Common myeloid progenitor, CD34-positive (primary cell): ENCODE data around the gene VWA2.

Experiments
- CTCF ChIA-PET: fragments of 350-600 bp; sonication (Branson Sonifier 250); formaldehyde crosslinking; loops from one replicate; lab custom pipeline; 2021; ENCODE audit warnings: antibody characterized with exemption; lab: Charles Lee
- POLR2A ChIA-PET: fragments of 350-600 bp; sonication (Branson Sonifier 250); formaldehyde crosslinking; loops from one replicate; lab custom pipeline; 2021; ENCODE audit warnings: antibody characterized with exemption; lab: Charles Lee
- DNase-seq, 3 donors: peaks; one replicate each; pipeline versions ENCODE4 v3.0.0 to v3.0.0-alpha.2; 2013
- H3K27ac ChIP-seq, 2 experiments: 1 replicate in 1 of 2; 2 replicates in 1 of 2; pipeline ENCODE4 v1.7.0; 2013; ENCODE audit warnings: inconsistent platforms in 2 of 2, low read length in 2 of 2, mild to moderate bottlenecking in 2 of 2, low read depth in 1 of 2, moderate library complexity in 1 of 2; ENCODE audit not compliant: severe bottlenecking in 2 of 2, insufficient read depth in 1 of 2, poor library complexity in 1 of 2
- H3K27me3 ChIP-seq, 5 experiments: replicated peaks in 2 of 5; 1 replicate in 3 of 5; 2 replicates in 2 of 5; pipeline versions ENCODE4 v1.6.1 to v1.7.0; 2013; ENCODE audit warnings: low read length in 4 of 5, mild to moderate bottlenecking in 2 of 5, moderate library complexity in 2 of 5, inconsistent platforms in 1 of 5; ENCODE audit not compliant: insufficient read depth in 5 of 5, control insufficient read depth in 4 of 5
- H3K36me3 ChIP-seq, 4 experiments: 1 replicate in 2 of 4; 2 replicates in 2 of 4; pipeline versions ENCODE4 v1.6.1 to v1.7.0; 2013; ENCODE audit warnings: low read length in 3 of 4, control low read depth in 1 of 4, mild to moderate bottlenecking in 1 of 4; ENCODE audit not compliant: control insufficient read depth in 4 of 4, insufficient read depth in 4 of 4
- H3K4me1 ChIP-seq, 4 experiments: 1 replicate in 3 of 4; 2 replicates in 1 of 4; pipeline versions ENCODE4 v1.6.1 to v1.7.1; 2013; ENCODE audit warnings: low read length in 3 of 4, mild to moderate bottlenecking in 3 of 4, control low read depth in 1 of 4, inconsistent platforms in 1 of 4, moderate library complexity in 1 of 4; ENCODE audit not compliant: control insufficient read depth in 4 of 4, insufficient read depth in 4 of 4; ENCODE audit errors: control extremely low read depth in 1 of 4
- H3K4me3 ChIP-seq, 7 experiments: 1 replicate in 4 of 7; 2 replicates in 3 of 7; pipeline versions ENCODE4 v1.5.1 to v1.7.0; 2013; ENCODE audit warnings: mild to moderate bottlenecking in 7 of 7, low read length in 6 of 7, moderate library complexity in 6 of 7, inconsistent platforms in 2 of 7, low read depth in 2 of 7, control low read depth in 1 of 7; ENCODE audit not compliant: insufficient read depth in 4 of 7, control insufficient read depth in 1 of 7; ENCODE audit errors: extremely low read depth in 1 of 7
- H3K9me3 ChIP-seq, 5 experiments: 1 replicate in 4 of 5; 2 replicates in 1 of 5; pipeline versions ENCODE4 v1.6.1 to v1.7.1; 2013; ENCODE audit warnings: low read length in 4 of 5, mild to moderate bottlenecking in 2 of 5, inconsistent platforms in 1 of 5, low read depth in 1 of 5, moderate library complexity in 1 of 5; ENCODE audit not compliant: control insufficient read depth in 4 of 5, insufficient read depth in 2 of 5; ENCODE audit errors: control extremely low read depth in 1 of 5
- WGBS: methylation state at CpG from one replicate; pipeline ENCODE4 v1.1.5; 2013; ENCODE audit not compliant: insufficient coverage; 5-methylcytosine and 5-hydroxymethylcytosine counted together

VWA2 gene

DNA sequence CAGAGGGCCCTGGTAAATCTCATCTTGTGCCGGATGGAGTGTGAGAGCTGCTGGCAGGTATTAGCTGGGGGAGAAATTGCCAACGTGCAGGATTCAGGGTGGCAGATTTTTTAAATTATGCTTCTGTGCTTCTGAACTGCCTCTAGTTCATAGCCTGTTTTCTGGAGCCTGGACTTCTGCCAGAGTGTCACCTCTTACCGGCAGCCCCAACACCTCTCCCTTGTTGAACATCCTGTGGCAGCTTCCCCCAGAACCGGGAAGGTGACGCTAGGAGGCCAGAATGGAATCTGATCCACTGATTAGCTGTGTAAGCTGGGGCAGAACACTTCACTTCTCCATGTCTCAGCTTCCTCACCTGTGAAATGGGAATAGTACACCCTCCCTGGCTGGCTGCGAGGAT is 5.1 kb downstream of the VWA2 start:
- no peaks in the 10 kb centered on the region for H3K36me3 ChIP-seq
- no peaks in the 10 kb centered on the region for H3K9me3 ChIP-seq
- H3K27me3 ChIP-seq: peaks cover 0 to 40% (median 20%) of the 10 kb centered on the region in 5 experiments
- H3K27ac ChIP-seq: no peak overlapping the region
- POLR2A ChIA-PET: interaction anchor here (0.6 kb wide), 1 partner anchor 724 kb away, joined by 3 read pairs; no protein-coding TSS in a partner anchor
- DNase-seq: no peak
- H3K4me3 ChIP-seq: no peak overlapping the region
- H3K4me1 ChIP-seq: peaks cover 0 to 27% (median 16%) of the 10 kb centered on the region in 4 experiments
- CTCF ChIA-PET: interaction anchor here (1.1 to 1.7 kb wide), 3 partner anchors 22 to 70 kb away, joined by 3 to 4 read pairs (median 4); partner anchors contain the start of gene CCDC186
- 75% methylated on average over 3 of the region's 6 CpGs for WGBS

DNA sequence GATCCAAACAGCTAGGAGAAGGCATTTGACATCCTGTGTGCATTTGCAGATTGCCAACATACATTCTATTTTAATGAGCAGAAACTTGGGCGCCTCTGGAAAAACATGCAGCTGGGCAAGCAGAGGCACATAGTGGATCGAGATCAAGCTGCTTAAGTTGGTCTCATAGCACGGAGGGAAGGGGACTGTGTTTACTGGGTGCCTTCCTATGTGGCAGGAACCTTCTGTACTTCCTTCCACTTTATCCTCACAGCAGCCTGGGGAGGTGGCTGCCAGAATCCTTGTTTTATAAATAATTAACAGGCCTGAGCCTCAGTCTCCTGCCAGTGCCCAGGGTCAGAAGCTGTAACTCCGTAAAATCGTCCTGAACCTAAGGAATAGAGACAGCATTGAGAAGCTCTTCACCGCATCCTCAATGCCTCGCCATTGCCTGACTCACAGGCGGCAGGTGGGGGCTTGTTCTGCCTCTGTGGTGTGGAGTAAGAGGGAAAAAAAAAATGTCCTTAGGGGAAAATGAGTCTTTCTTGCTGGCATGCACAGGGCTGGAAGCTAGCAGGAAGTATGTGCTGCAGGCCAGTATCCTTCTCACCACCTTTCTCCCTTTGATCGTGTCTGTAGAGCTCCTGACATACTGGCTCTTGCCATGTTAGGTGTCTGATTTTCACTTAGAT is 6.2 kb downstream of the VWA2 start:
- H3K27me3 ChIP-seq: peaks cover 0 to 28% (median 13%) of the 10 kb centered on the region in 5 experiments
- no peak overlapping the region for H3K27ac ChIP-seq
- ChIA-PET POLR2A (interaction anchor here (0.6 kb wide), 1 partner anchor 29 kb away, joined by 6 read pairs; no protein-coding TSS in a partner anchor), CTCF (interaction anchor here (0.7 to 1.5 kb wide), 2 partner anchors 10 to 71 kb away, joined by 4 read pairs; partner anchors contain the start of gene CCDC186)
- H3K36me3 ChIP-seq: no peaks in the 10 kb centered on the region
- DNase-seq: peak in 2 of 3 donors; percentile 30 to 32
- WGBS: 56% methylated on average over 8 of the region's 9 CpGs
- peak overlapping the region in 1 of 7 experiments; percentile 29 for H3K4me3 ChIP-seq
- peaks cover 0 to 20% (median 9%) of the 10 kb centered on the region in 4 experiments for H3K4me1 ChIP-seq
- no peaks in the 10 kb centered on the region for H3K9me3 ChIP-seq

DNA sequence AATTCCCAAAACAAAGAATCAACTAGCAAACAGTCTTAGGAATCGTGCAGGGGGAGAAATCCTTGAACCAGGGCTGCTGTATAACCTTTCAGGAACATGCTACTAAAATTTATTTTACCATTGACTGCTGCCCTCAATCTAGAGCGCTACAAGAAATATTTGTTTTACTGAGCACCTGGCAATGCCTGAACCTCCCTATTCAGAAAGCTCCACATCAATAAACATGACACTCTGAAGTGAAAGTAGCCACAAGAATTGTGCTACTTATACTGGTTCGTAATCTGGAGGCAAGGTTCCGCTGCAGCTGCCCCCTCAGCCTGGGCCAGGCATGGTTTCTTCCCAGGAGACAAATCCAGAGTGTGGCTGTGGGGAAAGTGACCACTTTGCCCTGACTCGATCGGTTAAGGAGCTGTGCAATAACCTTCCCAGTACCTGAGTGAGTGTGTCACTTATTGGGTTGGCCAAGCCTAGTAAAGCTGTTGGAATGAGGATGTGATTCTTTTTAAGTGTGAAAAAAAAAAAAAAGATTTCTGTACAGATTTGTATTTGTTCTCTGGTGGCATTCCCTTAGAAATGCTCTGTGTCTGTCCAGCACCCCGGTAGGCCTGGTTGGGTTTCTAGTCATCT is 7.7 kb downstream of the VWA2 start:
- DNase-seq: no peak
- ChIA-PET CTCF (no interaction called here), POLR2A (no interaction called here)
- peaks cover 0 to 14% (median 10%) of the 10 kb centered on the region in 5 experiments for H3K27me3 ChIP-seq
- H3K9me3 ChIP-seq: no peaks in the 10 kb centered on the region
- no peak overlapping the region for H3K4me3 ChIP-seq
- WGBS: 98% methylated on average over 7 of the region's 7 CpGs
- H3K27ac ChIP-seq: no peak overlapping the region
- no peaks in the 10 kb centered on the region for H3K36me3 ChIP-seq
- peaks cover 0 to 20% (median 9%) of the 10 kb centered on the region in 4 experiments for H3K4me1 ChIP-seq

DNA sequence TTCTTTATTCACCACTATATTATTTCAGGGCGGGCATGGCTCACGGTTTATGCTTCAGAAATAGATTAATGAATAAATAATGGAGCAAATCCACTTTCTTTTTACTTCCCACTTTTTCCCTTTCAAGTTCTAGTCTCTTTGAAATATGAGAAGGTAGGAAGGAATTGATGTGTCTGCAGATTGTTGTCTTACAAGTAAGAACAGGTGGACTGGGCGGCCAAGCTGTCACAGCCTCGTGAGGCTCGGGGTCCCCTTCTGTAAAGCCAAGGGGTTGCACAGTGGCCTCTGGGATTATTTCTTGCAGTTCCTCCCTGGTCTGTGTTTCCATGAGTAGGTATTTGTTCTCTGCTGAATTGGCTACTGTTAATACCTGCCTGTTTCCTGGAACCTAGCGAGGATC is 11.2 kb downstream of the VWA2 start:
- ChIA-PET POLR2A (no interaction called here), CTCF (interaction anchor here (0.8 to 1.6 kb wide), 3 partner anchors 10 to 13 kb away, joined by 3 to 5 read pairs (median 3); no protein-coding TSS in a partner anchor)
- H3K27me3 ChIP-seq: no peaks in the 10 kb centered on the region
- no peak for DNase-seq
- H3K27ac ChIP-seq: no peak overlapping the region
- H3K4me1 ChIP-seq: peaks cover 0 to 3% (median 2%) of the 10 kb centered on the region in 4 experiments
- peaks cover 0 to 5% (median 0%) of the 10 kb centered on the region in 4 experiments for H3K36me3 ChIP-seq
- H3K4me3 ChIP-seq: no peak overlapping the region
- H3K9me3 ChIP-seq: no peaks in the 10 kb centered on the region
- WGBS: 82% methylated on average over 2 of the region's 6 CpGs

DNA sequence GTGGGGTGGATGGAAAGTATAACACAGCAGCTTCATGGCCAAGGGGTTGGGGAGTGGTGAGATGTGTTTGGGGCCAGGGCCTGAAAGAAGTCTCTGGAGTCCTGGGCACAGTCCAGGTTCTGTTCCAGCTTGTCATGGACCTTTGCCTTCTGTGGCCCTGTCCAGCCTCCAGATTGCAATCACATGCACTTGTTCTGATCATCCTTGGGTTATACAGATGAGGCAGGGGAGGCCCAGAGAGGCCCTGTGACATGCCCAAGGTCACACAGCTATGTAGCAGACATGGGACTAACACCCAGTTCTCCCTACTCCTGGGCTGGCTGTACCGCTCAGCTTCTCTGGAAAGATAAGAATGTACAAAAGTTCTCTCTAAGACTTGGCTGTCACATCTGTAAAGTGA is 11.7 kb downstream of the VWA2 start:
- CTCF ChIA-PET: interaction anchor here (0.8 to 1.6 kb wide), 3 partner anchors 10 to 12 kb away, joined by 3 to 5 read pairs (median 3); no protein-coding TSS in a partner anchor

DNA sequence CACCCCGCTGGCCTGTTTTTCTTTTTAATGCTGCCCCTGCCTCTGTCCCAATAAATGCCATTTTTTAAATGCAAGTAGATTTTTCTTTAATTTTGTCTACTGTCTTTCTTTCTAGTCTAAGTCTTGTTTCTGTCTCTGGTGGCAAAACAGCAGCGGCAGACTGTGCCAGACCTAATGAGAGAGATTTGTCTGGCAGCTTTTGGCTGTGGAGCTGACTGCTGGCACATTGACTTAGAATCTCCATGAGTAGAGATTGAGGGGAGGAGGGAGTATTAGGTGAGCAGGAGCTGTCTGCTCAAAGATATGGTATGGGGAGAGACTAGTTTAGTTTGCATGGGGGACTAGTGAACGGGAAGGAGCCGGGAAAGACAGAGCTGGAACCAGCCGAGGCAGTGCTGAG is 13.0 kb downstream of the VWA2 start:
- Histone ChIP-seq H3K4me3 (no peak overlapping the region), H3K9me3 (no peaks in the 10 kb centered on the region), H3K4me1 (no peaks in the 10 kb centered on the region), H3K27ac (no peak overlapping the region), H3K27me3 (no peaks in the 10 kb centered on the region), H3K36me3 (peaks cover 0 to 5% (median 0%) of the 10 kb centered on the region in 4 experiments)
- WGBS: 96% methylated on average over 4 of the region's 5 CpGs
- no peak for DNase-seq
- ChIA-PET CTCF (interaction anchor here (1.1 kb wide), 1 partner anchor 11 kb away, joined by 3 read pairs; no protein-coding TSS in a partner anchor), POLR2A (no interaction called here)

More for the DNA sequence above, 11.7 kb downstream of the VWA2 start:
- Histone ChIP-seq H3K27me3 (no peaks in the 10 kb centered on the region), H3K4me1 (no peaks in the 10 kb centered on the region), H3K27ac (no peak overlapping the region), H3K4me3 (no peak overlapping the region), H3K36me3 (peaks cover 0 to 5% (median 0%) of the 10 kb centered on the region in 4 experiments), H3K9me3 (no peaks in the 10 kb centered on the region)
- 100% methylated on average over 1 of the region's 1 CpG for WGBS
- no peak for DNase-seq
- POLR2A ChIA-PET: no interaction called here
